Pancreas (tissue), 10 donors: ENCODE measurements around the gene DNMT3A. TPM values are rescaled to one million over a fixed set of nuclear protein-coding genes. Genes with fewer than 3 reads are reported as not detected.
"Not testable (repeated sequence)": the region's sequence is repeated elsewhere in the genome, so short reads cannot be mapped to it uniquely, and the experiment has no call there.

Experiments
- ATAC-seq, 4 donors: fragments of 200-7000 bp; cut with Tn5 transposase; one replicate each; pipeline versions ENCODE4 v1.8.0 to v1.9.1; 2020; ENCODE audit warnings: mild to moderate bottlenecking in 4 of 4, moderate library complexity in 4 of 4
- DNase-seq, 6 donors: peaks; one replicate each; pipeline ENCODE4 v3.0.0-alpha.2; 2020
- FAIRE-seq: peaks from 2 replicates; lab custom pipeline; 2012; peaks lifted over from hg19 to GRCh38; lab: Jason Lieb, UNC
- H3K27ac ChIP-seq, 4 donors: fragments of 200-600 bp; sonication (generic); 1 replicate in 3 of 4; 2 replicates in 1 of 4; pipeline versions ENCODE4 v1.5.0 to v1.8.0; 2020
- H3K27me3 ChIP-seq, 4 donors: fragments of 200-600 bp; one replicate each; pipeline ENCODE4 v1.8.0; 2021
- H3K36me3 ChIP-seq, 3 donors: fragments of 200-600 bp; sonication (generic) in 1 of 3; one replicate each; pipeline versions ENCODE4 v1.5.0 to v1.8.0; 2020 to 2021
- H3K4me1 ChIP-seq, 3 donors: fragments of 200-600 bp; one replicate each; pipeline ENCODE4 v1.8.0; 2021
- H3K4me3 ChIP-seq, 4 donors: fragments of 200-600 bp; sonication (generic) in 2 of 4; one replicate each; pipeline versions ENCODE4 v1.5.0 to v1.8.0; 2020 to 2021
- H3K9me3 ChIP-seq, 4 donors: fragments of 200-600 bp; one replicate each; pipeline ENCODE4 v1.8.0; 2021
- WGBS, 2 donors: extraction: QIAGEN DNeasy Blood & Tissue Kit; methylation state at CpG; one replicate each; pipeline ENCODE4 v1.1.7; 2013; 5-methylcytosine and 5-hydroxymethylcytosine counted together
- intact Hi-C, 3 donors: fragments of 100-400 bp; cut with DNase I; formaldehyde crosslinking; loops; one replicate each; pipeline versions ENCODE4 v1.11.1 to v1.14.2; 2022
- polyA plus RNA-seq, 2 donors: library from polyadenylated mRNA; stranded (reverse); fragments of 200-250 nt; gene quantifications; one replicate each; pipeline ENCODE4 v1.2.3, GENCODE V29; 2013
- total RNA-seq, 6 donors: library from RNA; stranded (reverse); fragmentation: NEBNext Ultra II Directional in 4 of 6; extraction: Animal tissue kit (Norgen Biotek cat#: 25700) in 4 of 6; gene quantifications; one replicate each; pipeline versions ENCODE4 v1.2.1 to v1.2.4, GENCODE V29; 2021 to 2023
- TF ChIP-seq, protein P1 (sequence below), 4 donors: fragments of 200-600 bp; sonication (generic) in 3 of 4; IDR thresholded peaks; one replicate each; pipeline versions ENCODE4 v1.5.0 to v1.8.0; 2021; ENCODE audit warnings: antibody characterized with exemption in 4 of 4
- donor health status: healthy with polysubstance abuse.
- donor health status: DM: no; HTN: no; CAD: no; lungs with moderate emphysema.
- donor health status: DM: no; HTN: no; CAD: no.
- donor health status: control.
- donor health status: control.
- donor health status: Bipolar disorder and iron deficiency.
- donor health status: DM: yes; HTN: yes; CAD: no.
- donor health status: DM: no; HTN: no; CAD: no.
- donor health status: DM: no; HTN: no; CAD: no.
- donor health status: DM: yes; HTN: yes; CAD: no.

Gene DNMT3A
- total and polyA plus RNA-seq, 8 donors = 10.3 to 30.9 (median 17.5) TPM

DNA sequence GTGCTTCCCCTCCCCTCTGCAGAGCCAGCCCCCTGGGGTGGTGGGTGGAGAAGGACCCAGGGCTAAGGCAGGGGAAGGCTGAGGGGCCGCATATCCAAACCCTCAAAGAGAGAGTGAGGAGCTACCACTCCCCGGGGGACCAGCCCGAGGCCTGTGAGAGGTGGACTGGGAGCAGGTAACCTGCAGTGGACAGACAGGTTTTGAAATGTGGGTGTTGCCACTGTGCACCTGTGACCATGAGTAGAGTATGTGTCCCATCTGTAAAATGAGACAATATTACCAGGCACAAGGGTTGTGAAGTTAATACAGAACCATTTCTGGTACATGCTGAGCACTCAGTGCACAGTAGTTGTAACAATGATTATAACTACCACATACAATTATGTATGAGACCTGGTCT lies 122.1 kb downstream of the DNMT3A start:
- TF ChIP-seq, protein P1, sequence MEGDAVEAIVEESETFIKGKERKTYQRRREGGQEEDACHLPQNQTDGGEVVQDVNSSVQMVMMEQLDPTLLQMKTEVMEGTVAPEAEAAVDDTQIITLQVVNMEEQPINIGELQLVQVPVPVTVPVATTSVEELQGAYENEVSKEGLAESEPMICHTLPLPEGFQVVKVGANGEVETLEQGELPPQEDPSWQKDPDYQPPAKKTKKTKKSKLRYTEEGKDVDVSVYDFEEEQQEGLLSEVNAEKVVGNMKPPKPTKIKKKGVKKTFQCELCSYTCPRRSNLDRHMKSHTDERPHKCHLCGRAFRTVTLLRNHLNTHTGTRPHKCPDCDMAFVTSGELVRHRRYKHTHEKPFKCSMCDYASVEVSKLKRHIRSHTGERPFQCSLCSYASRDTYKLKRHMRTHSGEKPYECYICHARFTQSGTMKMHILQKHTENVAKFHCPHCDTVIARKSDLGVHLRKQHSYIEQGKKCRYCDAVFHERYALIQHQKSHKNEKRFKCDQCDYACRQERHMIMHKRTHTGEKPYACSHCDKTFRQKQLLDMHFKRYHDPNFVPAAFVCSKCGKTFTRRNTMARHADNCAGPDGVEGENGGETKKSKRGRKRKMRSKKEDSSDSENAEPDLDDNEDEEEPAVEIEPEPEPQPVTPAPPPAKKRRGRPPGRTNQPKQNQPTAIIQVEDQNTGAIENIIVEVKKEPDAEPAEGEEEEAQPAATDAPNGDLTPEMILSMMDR (IDR thresholded peaks at IDR 0.05) = no peak

DNA sequence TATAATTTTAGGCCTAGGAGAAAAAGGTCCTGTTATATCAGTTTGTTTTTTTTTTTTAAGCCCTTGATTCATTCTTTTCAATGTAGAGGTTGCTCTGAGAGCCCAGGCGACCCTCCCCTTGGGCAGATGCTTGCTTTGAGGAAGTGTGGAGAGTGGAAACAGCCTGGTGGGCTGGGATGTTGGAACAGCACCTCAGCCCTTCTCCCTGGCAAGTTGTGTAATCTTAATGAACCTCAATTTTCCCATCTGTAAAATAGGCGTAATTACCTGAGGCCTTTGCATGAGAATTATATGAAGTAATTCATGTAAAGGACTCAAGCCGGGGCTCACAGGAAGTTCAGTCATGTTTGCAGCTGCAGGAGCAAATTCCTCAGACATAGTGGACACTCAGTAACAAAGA lies 123.6 kb downstream of the DNMT3A start:
- DNase-seq (no peak), FAIRE-seq (no peak), ATAC-seq (no peak)
- intact Hi-C loops = no loop called here
- Histone ChIP-seq H3K27me3 (no peaks in the 10 kb centered on the region), H3K36me3 (no peaks in the 10 kb centered on the region), H3K9me3 (no peaks in the 10 kb centered on the region), H3K27ac (no peak overlapping the region), H3K4me3 (no peak overlapping the region), H3K4me1 (peaks cover 0 to 5% (median 0%) of the 10 kb centered on the region in 3 donors)
- TF ChIP-seq, protein P1 (IDR thresholded peaks at IDR 0.05) = no peak
- WGBS, 2 donors = 90 to 93% methylated on average over 3 of the region's 3 CpGs

More for the DNA sequence above, 122.1 kb downstream of the DNMT3A start:
- Histone ChIP-seq H3K36me3 (no peaks in the 10 kb centered on the region), H3K9me3 (no peaks in the 10 kb centered on the region), H3K4me3 (no peak overlapping the region), H3K4me1 (peaks cover 0 to 5% (median 0%) of the 10 kb centered on the region in 3 donors), H3K27me3 (no peaks in the 10 kb centered on the region), H3K27ac (no peak overlapping the region)
- DNase-seq = no peak
- intact Hi-C loops = no loop called here
- ATAC-seq = no peak
- FAIRE-seq = no peak
- 68% methylated on average over 3 of the region's 3 CpGs for WGBS, 2 donors

DNA sequence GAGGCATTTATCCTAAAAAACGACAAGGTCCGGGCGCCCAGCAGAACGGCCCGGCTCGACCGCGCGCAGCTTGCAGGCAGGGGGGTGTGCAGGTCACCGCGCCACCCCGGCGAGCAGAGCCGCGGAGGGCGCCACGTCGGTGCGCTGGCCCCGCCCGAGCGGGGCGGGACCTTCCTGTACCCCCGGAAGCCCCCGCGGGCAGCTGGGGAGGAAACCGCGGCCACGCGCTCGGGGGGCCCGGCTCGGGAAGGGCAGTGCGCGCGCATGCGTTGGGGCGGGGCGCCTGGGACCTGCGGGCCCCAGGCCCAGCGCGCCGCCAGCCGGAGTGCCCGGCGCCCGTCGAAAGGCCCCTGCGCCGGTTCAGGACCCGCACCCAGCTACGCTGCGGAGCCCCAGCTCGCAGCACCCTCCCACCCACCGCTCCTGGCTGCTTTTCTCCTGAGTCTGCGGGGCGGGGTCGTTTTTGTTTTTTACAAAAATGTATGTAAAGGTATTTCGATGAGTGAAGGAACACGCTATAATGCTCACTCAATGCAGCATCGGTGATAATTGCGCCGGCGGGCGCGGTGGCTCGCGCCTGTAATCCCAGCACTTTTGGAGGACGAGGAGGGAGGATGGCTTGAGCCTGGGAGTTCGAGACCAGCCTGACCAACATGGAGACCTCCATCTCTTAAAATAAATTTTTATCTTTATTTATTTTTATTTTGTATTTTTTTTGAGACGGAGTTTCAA lies 125.6 kb downstream of the DNMT3A start:
- H3K9me3 ChIP-seq = no peaks in the 10 kb centered on the region

DNA sequence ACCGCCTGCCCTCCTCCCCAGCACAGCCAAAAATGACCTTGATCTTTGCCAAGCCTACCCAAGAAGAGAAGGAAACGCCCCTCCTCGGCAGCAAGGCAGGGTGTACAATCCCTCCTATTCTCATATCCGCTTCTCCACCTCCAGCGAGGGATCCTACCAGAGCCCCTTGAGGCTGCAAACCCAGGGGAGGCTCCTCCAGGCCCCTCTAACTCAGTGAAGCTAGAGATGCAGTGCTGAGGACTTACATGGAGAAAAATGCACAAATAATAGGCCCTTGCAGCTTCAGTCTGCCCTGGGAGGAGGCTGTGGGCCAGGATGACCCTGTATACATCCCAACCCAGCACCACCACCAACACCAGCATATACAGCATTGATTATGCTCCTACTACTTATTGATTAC lies 126.5 kb downstream of the DNMT3A start:
- TF ChIP-seq, protein P1 (IDR thresholded peaks at IDR 0.05) = no peak
- 46 to 59% methylated on average over 5 of the region's 5 CpGs for WGBS, 2 donors
- peak overlapping the region in 2 of 4 donors; percentile 52 to 69 for H3K27ac ChIP-seq
- H3K27me3 ChIP-seq = no peaks in the 10 kb centered on the region
- FAIRE-seq = no peak
- no peaks in the 10 kb centered on the region for H3K36me3 ChIP-seq
- no peaks in the 10 kb centered on the region for H3K9me3 ChIP-seq
- peak in 3 of 4 donors; percentile 10 to 42 (median 12) for ATAC-seq
- no peak for DNase-seq
- intact Hi-C loops = no loop called here
- no peak overlapping the region for H3K4me3 ChIP-seq
- peaks cover 0 to 5% (median 0%) of the 10 kb centered on the region in 3 donors for H3K4me1 ChIP-seq

More for the DNA sequence above, 125.6 kb downstream of the DNMT3A start:
- H3K27me3 ChIP-seq = no peaks in the 10 kb centered on the region
- FAIRE-seq (no peak), DNase-seq (peak; percentile 64 to 83 (median 71)), ATAC-seq (peak; percentile 86 to 92 (median 89))
- WGBS, 2 donors = 3 to 8% methylated on average over 71 of the region's 71 CpGs
- H3K27ac ChIP-seq = peak overlapping the region in 3 of 4 donors; percentile 52 to 69 (median 60)
- intact Hi-C loops = no loop called here
- H3K36me3 ChIP-seq = no peaks in the 10 kb centered on the region
- peak overlapping the region; percentile 14 to 50 (median 36) for H3K4me3 ChIP-seq
- TF ChIP-seq, protein P1 (IDR thresholded peaks at IDR 0.05) = no peak
- H3K4me1 ChIP-seq = peaks cover 0 to 5% (median 0%) of the 10 kb centered on the region in 3 donors

DNA sequence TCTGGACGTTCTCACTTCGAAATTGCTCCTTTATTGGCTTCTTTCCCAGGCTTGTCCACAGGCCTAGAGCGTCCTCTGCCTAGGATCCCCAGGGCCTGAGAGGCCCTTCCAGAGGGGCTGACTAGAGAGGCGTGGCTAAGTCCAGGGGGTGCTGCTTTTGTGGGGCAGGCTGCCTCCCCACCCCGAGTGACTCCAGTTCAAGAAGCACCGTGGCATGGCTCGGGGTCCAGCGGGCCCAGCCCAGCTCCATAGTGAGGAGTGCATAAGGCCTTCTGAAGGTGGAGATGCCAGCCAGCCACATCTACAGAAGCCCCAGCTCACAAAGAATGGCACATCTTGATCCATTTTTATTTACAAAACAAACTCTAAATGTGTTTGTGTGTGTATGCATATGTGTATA lies 128.5 kb downstream of the DNMT3A start:
- TF ChIP-seq, protein P1 (IDR thresholded peaks at IDR 0.05) = no peak
- no peaks in the 10 kb centered on the region for H3K36me3 ChIP-seq
- FAIRE-seq (no peak), DNase-seq (no peak), ATAC-seq (no peak)
- intact Hi-C loops = no loop called here
- no peaks in the 10 kb centered on the region for H3K27me3 ChIP-seq
- H3K9me3 ChIP-seq = no peaks in the 10 kb centered on the region
- no peak overlapping the region for H3K4me3 ChIP-seq
- 64 to 65% methylated on average over 8 of the region's 8 CpGs for WGBS, 2 donors
- H3K4me1 ChIP-seq = peaks cover 0 to 5% (median 0%) of the 10 kb centered on the region in 3 donors
- no peak overlapping the region for H3K27ac ChIP-seq

DNA sequence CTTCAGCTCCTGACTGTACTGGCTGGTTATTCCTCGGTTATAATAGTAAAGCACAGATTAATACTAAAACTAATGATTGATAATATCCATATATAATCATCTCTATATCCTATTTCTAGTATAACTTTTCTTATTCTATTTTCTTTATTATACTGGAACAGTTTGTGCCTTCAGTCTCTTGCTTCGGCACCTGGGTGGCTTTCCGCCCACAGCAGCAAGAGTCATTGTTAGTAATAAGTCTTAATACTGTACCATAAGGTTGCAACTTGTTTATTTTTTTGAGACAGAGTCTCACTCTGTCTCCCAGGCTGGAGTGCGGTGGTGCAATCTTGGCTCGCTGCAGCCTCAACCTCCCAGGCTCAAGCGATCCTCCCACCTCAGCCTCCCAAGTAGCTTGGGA lies 130.8 kb downstream of the DNMT3A start:
- H3K27me3 ChIP-seq, H3K4me1 ChIP-seq, intact Hi-C loops, H3K4me3 ChIP-seq, DNase-seq, ATAC-seq, H3K36me3 ChIP-seq, H3K9me3 ChIP-seq, H3K27ac ChIP-seq, FAIRE-seq: not testable (repeated sequence)
- 95 to 96% methylated on average over 6 of the region's 6 CpGs for WGBS, 2 donors
